CD14-positive monocyte (primary cell): Measurements from ENCODE around the gene MED12L. TPM values are rescaled to one million over a fixed set of nuclear protein-coding genes. Genes with fewer than 3 reads are reported as not detected.

ENCODE experiments used
- DNase-seq, 3 donors: peaks; one replicate each; pipeline ENCODE4 v3.0.0-alpha.2; 2011 to 2022
- H2AFZ ChIP-seq: 2 replicates; pipeline ENCODE4 v1.6.0; 2012; ENCODE audit warnings: mild to moderate bottlenecking, low read depth, low read length, inconsistent platforms; ENCODE audit not compliant: insufficient read depth, poor library complexity, severe bottlenecking
- H3K27ac ChIP-seq, 2 donors: 1 replicate in 1 of 2; 2 replicates in 1 of 2; pipeline ENCODE4 v1.5.1; 2012 to 2013; ENCODE audit warnings: low read length in 2 of 2, control low read depth in 1 of 2, inconsistent platforms in 1 of 2, low read depth in 1 of 2, mild to moderate bottlenecking in 1 of 2
- H3K27me3 ChIP-seq, 2 donors: one replicate each; pipeline versions ENCODE4 v1.6.0 to v1.6.1; 2011 to 2013; ENCODE audit warnings: low read length in 2 of 2; ENCODE audit not compliant: control insufficient read depth in 2 of 2, insufficient read depth in 2 of 2
- H3K36me3 ChIP-seq, 2 donors: replicated peaks in 1 of 2; 1 replicate in 1 of 2; 2 replicates in 1 of 2; pipeline versions ENCODE4 v1.5.1 to v1.6.1; 2012 to 2013; ENCODE audit warnings: low read length in 2 of 2, control low read depth in 1 of 2, inconsistent platforms in 1 of 2, mild to moderate bottlenecking in 1 of 2; ENCODE audit not compliant: insufficient read depth in 2 of 2, control insufficient read depth in 1 of 2
- H3K4me1 ChIP-seq, 2 donors: 1 replicate in 1 of 2; 2 replicates in 1 of 2; pipeline versions ENCODE4 v1.5.1 to v1.6.1; 2012 to 2013; ENCODE audit warnings: low read length in 2 of 2, control low read depth in 1 of 2, inconsistent platforms in 1 of 2, mild to moderate bottlenecking in 1 of 2, moderate library complexity in 1 of 2; ENCODE audit not compliant: insufficient read depth in 2 of 2, control insufficient read depth in 1 of 2
- H3K4me2 ChIP-seq: replicated peaks from 2 replicates; pipeline ENCODE3; 2012; ENCODE audit warnings: low read length, moderate library complexity, mild to moderate bottlenecking; ENCODE audit not compliant: poor library complexity, severe bottlenecking; ENCODE audit errors: extremely low read depth
- H3K4me3 ChIP-seq, 3 experiments: fragments of 200-600 bp in 1 of 3; sonication (generic) in 1 of 3; replicated peaks in 1 of 3; 1 replicate in 2 of 3; 2 replicates in 1 of 3; pipeline ENCODE4 v1.5.1; 2011 to 2013; ENCODE audit warnings: low read length in 3 of 3, mild to moderate bottlenecking in 3 of 3, control low read depth in 2 of 3, low read depth in 2 of 3, inconsistent platforms in 1 of 3, moderate library complexity in 1 of 3
- H3K79me2 ChIP-seq: 2 replicates; pipeline ENCODE4 v1.6.0; 2012; ENCODE audit warnings: mild to moderate bottlenecking, control low read depth, inconsistent platforms, low read length, moderate library complexity; ENCODE audit not compliant: insufficient read depth
- H3K9ac ChIP-seq: 2 replicates; pipeline ENCODE4 v1.6.0; 2017; ENCODE audit warnings: low read length, mild to moderate bottlenecking; ENCODE audit not compliant: insufficient read depth, poor library complexity, severe bottlenecking
- H3K9me3 ChIP-seq, 2 donors: replicated peaks in 1 of 2; 1 replicate in 1 of 2; 2 replicates in 1 of 2; pipeline versions ENCODE4 v1.5.1 to v1.6.1; 2012 to 2013; ENCODE audit warnings: low read length in 2 of 2, control low read depth in 1 of 2; ENCODE audit not compliant: control insufficient read depth in 1 of 2, insufficient read depth in 1 of 2
- H4K20me1 ChIP-seq: 2 replicates; pipeline ENCODE4 v1.6.0; 2012; ENCODE audit warnings: mild to moderate bottlenecking, low read length, control low read depth, moderate library complexity; ENCODE audit not compliant: insufficient read depth
- H3K27ac Mint-ChIP-seq, 7 donors: one replicate each; pipeline ENCODE4 v1.8.0; 2020; ENCODE audit warnings: mild to moderate bottlenecking in 7 of 7, mixed read lengths in 7 of 7, moderate library complexity in 6 of 7, inconsistent platforms in 2 of 7
- H3K27me3 Mint-ChIP-seq, 3 donors: one replicate each; pipeline ENCODE4 v1.8.0; 2021 to 2022; ENCODE audit warnings: low read depth in 3 of 3, mild to moderate bottlenecking in 3 of 3, mixed read lengths in 3 of 3, moderate library complexity in 3 of 3, inconsistent platforms in 1 of 3
- H3K36me3 Mint-ChIP-seq, 2 donors: one replicate each; pipeline ENCODE4 v1.8.0; 2020; ENCODE audit warnings: mixed read lengths in 2 of 2, inconsistent platforms in 1 of 2, mild to moderate bottlenecking in 1 of 2
- H3K4me1 Mint-ChIP-seq: one replicate; pipeline ENCODE4 v1.8.0; 2020; ENCODE audit warnings: mild to moderate bottlenecking, mixed read lengths
- H3K4me3 Mint-ChIP-seq, 2 donors: one replicate each; pipeline ENCODE4 v1.8.0; 2020; ENCODE audit warnings: mild to moderate bottlenecking in 2 of 2, mixed read lengths in 2 of 2, moderate library complexity in 1 of 2
- H3K9me3 Mint-ChIP-seq, 7 donors: one replicate each; pipeline ENCODE4 v1.8.0; 2020 to 2022; ENCODE audit warnings: mixed read lengths in 7 of 7, mild to moderate bottlenecking in 6 of 7, moderate library complexity in 6 of 7, inconsistent platforms in 2 of 7
- CTCF ChIP-seq: fragments of 200-600 bp; IDR thresholded peaks from one replicate; pipeline ENCODE4 v1.8.0; 2022; ENCODE audit warnings: antibody characterized with exemption, mild to moderate bottlenecking
- WGBS: methylation state at CpG from one replicate; pipeline ENCODE4 v1.1.5; 2013; ENCODE audit warnings: missing lambda C conversion rate; ENCODE audit not compliant: insufficient coverage; 5-methylcytosine and 5-hydroxymethylcytosine counted together
- intact Hi-C, 2 donors: fragments of 100-400 bp; cut with micrococcal nuclease; formaldehyde crosslinking; loops; one replicate each; pipeline versions ENCODE4 v1.15.0 to v1.15.1; 2023
- polyA plus RNA-seq, 3 donors: library from polyadenylated mRNA; depleted of rRNA in 1 of 3; unstranded in 2 of 3; stranded (reverse) in 1 of 3; fragments of 300-500 nt in 2 of 3; fragments of >200 nt in 1 of 3; fragmentation: Illumina TruSeq in 2 of 3; gene quantifications; 1 replicate in 2 of 3; 2 replicates in 1 of 3; pipeline ENCODE4 v1.2.3, GENCODE V29; 2012 to 2021

Gene MED12L
- polyA plus RNA-seq, 3 donors, result 0.12 to 0.29 TPM; not detected in 1

- H3K9me3 ChIP-seq, result no peaks in the 10 kb centered on the region
- no peak overlapping the region for H3K4me2 ChIP-seq
- no CpG with 5 or more reads among the region's 2 CpGs for WGBS
- H4K20me1 ChIP-seq, result no peaks in the 10 kb centered on the region
- H3K4me1 ChIP-seq, result no peaks in the 10 kb centered on the region
- Mint-ChIP-seq H3K27me3 (no peaks in the 10 kb centered on the region), H3K4me3 (no peak overlapping the region), H3K4me1 (no peaks in the 10 kb centered on the region), H3K9me3 (no peaks in the 10 kb centered on the region), H3K36me3 (no peaks in the 10 kb centered on the region), H3K27ac (no peak overlapping the region)
- H3K27me3 ChIP-seq, result no peaks in the 10 kb centered on the region
- no peak overlapping the region for H2AFZ ChIP-seq
- no peak for TF ChIP-seq CTCF
- no peaks in the 10 kb centered on the region for H3K36me3 ChIP-seq
- H3K27ac ChIP-seq, result no peak overlapping the region
- no peaks in the 10 kb centered on the region for H3K79me2 ChIP-seq
- intact Hi-C loops, result no loop called here
- no peak for DNase-seq
- H3K4me3 ChIP-seq, result no peak overlapping the region
- H3K9ac ChIP-seq, result no peak overlapping the region
Measured at GRCh38 chr3:151120409-151120808, 34.9 kb downstream of the MED12L start.

DNA sequence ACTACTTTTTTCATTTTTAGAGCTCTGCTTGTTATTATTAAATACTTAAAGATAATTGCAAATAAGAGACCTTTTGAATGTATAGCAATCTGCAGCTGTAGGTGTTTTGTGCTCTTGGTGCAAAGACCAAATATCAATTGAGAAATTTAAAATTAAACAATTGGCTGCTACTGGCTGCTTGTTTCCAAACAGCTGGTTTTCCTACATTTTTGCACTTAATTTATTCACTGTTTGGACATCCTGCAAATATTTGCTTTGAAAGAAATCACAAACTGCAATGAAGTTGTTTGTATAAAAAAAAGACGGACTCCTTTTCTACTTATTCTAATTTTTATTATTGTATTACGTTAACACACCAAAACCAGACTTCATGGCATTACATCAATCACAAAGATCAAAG, 35.6 kb downstream of the MED12L start:
- no peaks in the 10 kb centered on the region for H3K27me3 Mint-ChIP-seq
- Histone ChIP-seq H3K27me3 (no peaks in the 10 kb centered on the region), H3K4me1 (no peaks in the 10 kb centered on the region), H3K4me3 (no peak overlapping the region), H3K79me2 (no peaks in the 10 kb centered on the region), H4K20me1 (no peaks in the 10 kb centered on the region), H3K27ac (no peak overlapping the region), H3K9me3 (no peaks in the 10 kb centered on the region), H2AFZ (no peak overlapping the region), H3K4me2 (no peak overlapping the region), H3K9ac (no peak overlapping the region), H3K36me3 (no peaks in the 10 kb centered on the region)
- H3K36me3 Mint-ChIP-seq, result no peaks in the 10 kb centered on the region
- DNase-seq, result no peak
- H3K9me3 Mint-ChIP-seq, result no peaks in the 10 kb centered on the region
- no peak for TF ChIP-seq CTCF
- H3K27ac Mint-ChIP-seq, result no peak overlapping the region
- intact Hi-C loops, result no loop called here
- no peaks in the 10 kb centered on the region for H3K4me1 Mint-ChIP-seq
- WGBS, result no CpG with 5 or more reads among the region's 2 CpGs
- no peak overlapping the region for H3K4me3 Mint-ChIP-seq
